Measurements from ENCODE around the gene GDF9. TPM values are rescaled to one million over a fixed set of nuclear protein-coding genes. Genes with fewer than 3 reads are reported as not detected.
A peak's percentile ranks its signal among the peaks of the same experiment; 100 is the strongest.

Gene GDF9
- total RNA-seq, 1 experiment from 2014 or later: 0.57 TPM

- Histone ChIP-seq H3K9me3 (replicated peaks) (no peaks in the 10 kb centered on the region), H3K4me1 (peaks cover 17% of the 10 kb centered on the region), H3K27ac (no peak overlapping the region), H3K4me3 (no peak overlapping the region), H3K27me3 (no peaks in the 10 kb centered on the region), H3K36me3 (no peaks in the 10 kb centered on the region)
- no peak for DNase-seq
Observed at GRCh38 chr5:132822650-132823480, 43.4 kb downstream of the GDF9 start.

GRCh38 chr5:132821791-132822190 is 44.5 kb downstream of the GDF9 start:
- DNase-seq: peak; percentile 64 to 69
- H3K4me3 ChIP-seq: no peak overlapping the region
- H3K9me3 ChIP-seq (replicated peaks): no peaks in the 10 kb centered on the region
- no peaks in the 10 kb centered on the region for H3K36me3 ChIP-seq
- H3K4me1 ChIP-seq: peaks cover 17% of the 10 kb centered on the region
- no peaks in the 10 kb centered on the region for H3K27me3 ChIP-seq
- peak overlapping the region; percentile 23 for H3K27ac ChIP-seq

- Histone ChIP-seq H3K4me3 (no peak overlapping the region), H3K27me3 (no peaks in the 10 kb centered on the region), H3K36me3 (no peaks in the 10 kb centered on the region), H3K9me3 (replicated peaks) (no peaks in the 10 kb centered on the region), H3K27ac (peak overlapping the region; percentile 23), H3K4me1 (peaks cover 17% of the 10 kb centered on the region)
- no peak for DNase-seq
Observed at GRCh38 chr5:132821350-132821749, 44.9 kb downstream of the GDF9 start.

DNA sequence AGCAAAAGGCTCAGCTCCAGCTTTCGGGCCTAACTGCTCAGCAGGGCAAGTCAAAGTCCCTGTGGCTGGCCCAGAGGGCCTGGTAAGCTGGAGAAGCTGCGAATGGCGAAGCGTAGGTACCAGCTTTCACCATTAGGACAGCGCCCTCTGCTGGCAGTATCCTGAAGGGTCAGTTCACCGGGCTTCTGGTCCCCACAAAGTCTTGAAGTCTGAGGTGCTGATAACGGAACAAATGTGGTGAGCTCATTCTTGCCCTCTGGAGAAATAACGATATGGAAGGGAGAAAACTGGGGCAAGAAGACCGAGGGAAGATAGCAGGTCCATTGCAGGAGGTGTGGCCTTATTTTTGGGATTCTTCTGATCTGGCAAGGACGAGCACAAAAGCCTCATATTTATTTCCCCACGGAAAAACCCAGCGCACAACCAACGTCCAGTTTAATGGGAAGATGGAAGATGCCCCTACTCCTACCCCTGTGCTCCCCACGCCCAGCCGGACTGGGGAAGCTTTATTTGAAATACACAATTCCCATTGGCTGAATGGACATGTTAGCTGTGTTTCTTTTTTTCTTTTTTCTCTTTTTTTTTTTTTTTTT is 46.0 kb downstream of the GDF9 start:
- no peaks in the 10 kb centered on the region for H3K27me3 ChIP-seq

GRCh38 chr5:132819468-132819867 is 46.8 kb downstream of the GDF9 start:
- Histone ChIP-seq H3K27me3 (no peaks in the 10 kb centered on the region), H3K36me3 (no peaks in the 10 kb centered on the region), H3K9me3 (replicated peaks) (no peaks in the 10 kb centered on the region), H3K4me3 (no peak overlapping the region), H3K27ac (no peak overlapping the region), H3K4me1 (peaks cover 17% of the 10 kb centered on the region)
- DNase-seq: no peak

More for the DNA sequence above, 46.0 kb downstream of the GDF9 start:
- peak; percentile 90 to 96 for DNase-seq
- Histone ChIP-seq H3K4me1 (peaks cover 17% of the 10 kb centered on the region), H3K4me3 (no peak overlapping the region), H3K27ac (no peak overlapping the region), H3K36me3 (no peaks in the 10 kb centered on the region), H3K9me3 (replicated peaks) (no peaks in the 10 kb centered on the region)

GRCh38 chr5:132817011-132817410 is 49.3 kb downstream of the GDF9 start:
- H3K4me3 ChIP-seq: no peak overlapping the region
- DNase-seq: no peak
- peaks cover 16% of the 10 kb centered on the region for H3K4me1 ChIP-seq
- no peaks in the 10 kb centered on the region for H3K9me3 ChIP-seq (replicated peaks)
- H3K27me3 ChIP-seq: peaks cover 2% of the 10 kb centered on the region; the same call in 1 of the 2 replicates
- no peak overlapping the region for H3K27ac ChIP-seq
- H3K36me3 ChIP-seq: no peaks in the 10 kb centered on the region

- H3K36me3 ChIP-seq: no peaks in the 10 kb centered on the region
- H3K27ac ChIP-seq: no peak overlapping the region
- peaks cover 11% of the 10 kb centered on the region for H3K4me1 ChIP-seq
- H3K4me3 ChIP-seq: no peak overlapping the region
- no peak for DNase-seq
- no peaks in the 10 kb centered on the region for H3K9me3 ChIP-seq (replicated peaks)
- peaks cover 4% of the 10 kb centered on the region; the same call in 1 of the 2 replicates for H3K27me3 ChIP-seq
Observed at GRCh38 chr5:132816554-132816953, 49.7 kb downstream of the GDF9 start.

- Histone ChIP-seq H3K4me3 (no peak overlapping the region), H3K4me1 (peaks cover 7% of the 10 kb centered on the region), H3K27me3 (peaks cover 4% of the 10 kb centered on the region; the same call in 1 of the 2 replicates), H3K36me3 (no peaks in the 10 kb centered on the region), H3K27ac (no peak overlapping the region), H3K9me3 (replicated peaks) (no peaks in the 10 kb centered on the region)
- DNase-seq: no peak
Observed at GRCh38 chr5:132816083-132816482, 50.2 kb downstream of the GDF9 start.

DNA sequence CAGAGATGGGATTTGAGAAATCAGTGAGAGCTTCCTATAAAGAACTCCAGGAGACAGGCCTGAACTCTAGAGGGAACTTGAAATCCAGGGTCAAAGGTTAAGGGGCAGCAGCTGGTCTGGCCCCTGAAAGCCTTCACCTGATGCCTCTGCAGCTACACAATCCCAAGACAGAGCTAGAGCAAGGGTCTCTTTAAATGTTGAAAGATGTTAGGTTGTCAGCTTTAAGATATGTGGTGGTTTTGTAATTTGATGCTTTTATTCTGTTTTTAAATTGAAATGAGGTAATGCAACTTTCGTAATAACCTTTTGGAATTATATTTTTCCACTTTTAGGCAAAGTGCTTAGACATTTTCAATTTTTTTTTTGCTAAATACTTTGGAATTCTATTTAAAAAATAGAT is 50.8 kb downstream of the GDF9 start:
- Histone ChIP-seq H3K27me3 (peaks cover 4% of the 10 kb centered on the region; the same call in 1 of the 2 replicates), H3K27ac (no peak overlapping the region), H3K4me3 (no peak overlapping the region), H3K4me1 (peaks cover 3% of the 10 kb centered on the region; the same call in 1 of the 2 replicates), H3K36me3 (no peaks in the 10 kb centered on the region), H3K9me3 (replicated peaks) (no peaks in the 10 kb centered on the region)
- no peak for DNase-seq

- H3K4me1 ChIP-seq: no peaks in the 10 kb centered on the region
- peaks cover 4% of the 10 kb centered on the region; the same call in 1 of the 2 replicates for H3K27me3 ChIP-seq
- H3K9me3 ChIP-seq (replicated peaks): no peaks in the 10 kb centered on the region
- no peak for DNase-seq
- no peak overlapping the region for H3K4me3 ChIP-seq
- H3K36me3 ChIP-seq: no peaks in the 10 kb centered on the region
- no peak overlapping the region for H3K27ac ChIP-seq
Observed at GRCh38 chr5:132814503-132815294, 51.6 kb downstream of the GDF9 start.

DNA sequence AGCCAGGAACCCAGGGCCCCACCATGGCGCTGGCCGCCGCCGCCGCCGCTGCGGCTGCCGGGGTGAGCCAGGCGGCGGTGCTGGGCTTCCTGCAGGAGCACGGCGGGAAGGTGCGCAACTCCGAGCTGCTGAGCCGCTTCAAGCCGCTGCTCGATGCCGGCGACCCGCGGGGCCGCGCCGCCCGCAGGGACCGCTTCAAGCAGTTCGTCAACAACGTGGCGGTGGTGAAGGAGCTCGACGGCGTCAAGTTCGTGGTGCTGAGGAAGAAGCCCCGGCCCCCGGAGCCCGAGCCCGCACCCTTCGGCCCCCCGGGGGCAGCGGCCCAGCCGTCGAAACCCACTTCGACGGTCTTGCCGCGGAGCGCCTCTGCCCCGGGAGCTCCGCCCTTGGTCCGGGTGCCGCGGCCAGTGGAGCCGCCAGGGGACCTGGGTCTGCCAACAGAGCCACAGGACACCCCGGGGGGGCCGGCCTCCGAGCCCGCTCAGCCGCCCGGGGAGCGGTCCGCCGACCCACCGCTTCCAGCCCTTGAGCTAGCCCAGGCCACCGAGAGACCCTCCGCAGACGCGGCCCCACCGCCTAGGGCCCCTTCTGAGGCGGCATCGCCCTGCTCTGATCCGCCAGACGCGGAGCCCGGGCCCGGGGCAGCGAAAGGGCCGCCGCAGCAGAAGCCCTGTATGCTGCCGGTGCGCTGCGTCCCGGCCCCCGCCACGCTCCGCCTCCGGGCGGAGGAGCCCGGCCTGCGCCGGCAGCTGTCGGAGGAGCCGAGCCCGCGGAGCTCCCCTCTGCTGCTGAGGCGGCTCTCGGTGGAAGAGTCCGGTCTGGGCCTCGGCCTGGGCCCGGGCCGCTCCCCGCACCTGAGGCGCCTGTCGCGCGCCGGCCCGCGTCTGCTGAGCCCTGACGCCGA is 52.4 kb downstream of the GDF9 start:
- H3K4me1 ChIP-seq: no peaks in the 10 kb centered on the region
- H3K27ac ChIP-seq: no peak overlapping the region
- no peaks in the 10 kb centered on the region for H3K36me3 ChIP-seq
- no peak overlapping the region for H3K4me3 ChIP-seq
- DNase-seq: no peak
- H3K27me3 ChIP-seq: peaks cover 4% of the 10 kb centered on the region; the same call in 1 of the 2 replicates
- H3K9me3 ChIP-seq (replicated peaks): no peaks in the 10 kb centered on the region

DNA sequence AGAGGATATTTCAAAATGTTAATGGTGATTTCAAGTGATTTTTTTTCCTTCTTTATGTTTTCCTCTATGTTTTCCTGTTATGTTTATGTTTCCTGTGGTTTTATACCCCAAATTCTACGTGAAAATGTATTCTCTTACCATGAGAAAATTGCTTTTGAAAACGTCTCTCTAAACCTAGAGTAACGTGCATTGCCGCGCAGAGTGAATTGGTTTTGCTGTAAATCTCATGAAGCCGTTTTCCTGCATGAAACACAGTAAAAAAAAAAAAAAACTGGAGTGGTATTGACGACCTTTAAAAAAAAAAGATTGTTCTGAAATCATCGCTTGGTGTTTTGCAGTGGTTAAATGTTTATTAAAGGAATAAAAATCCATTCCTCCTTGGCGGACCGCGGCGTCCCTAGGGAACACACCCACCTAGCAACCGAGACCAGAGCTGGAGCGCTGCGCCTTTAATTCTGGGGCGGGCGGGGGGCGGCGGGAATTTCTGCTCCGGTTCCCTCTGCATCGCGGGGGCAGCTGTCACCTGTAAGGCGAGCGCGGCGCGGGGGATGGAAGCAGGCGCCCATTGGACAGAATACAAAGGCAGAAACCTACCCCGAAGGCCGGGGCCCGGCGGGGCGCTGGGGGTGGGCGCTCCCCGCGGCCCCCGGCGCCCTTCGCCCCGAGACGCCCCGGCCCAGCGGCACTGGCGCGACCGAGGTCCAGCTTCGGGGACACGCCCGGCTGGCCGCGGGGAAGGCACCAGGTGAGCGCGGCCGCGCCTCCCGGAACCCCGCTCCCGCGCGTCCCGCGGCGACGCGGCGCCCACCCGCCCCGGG is 53.3 kb downstream of the GDF9 start, which contains the start of gene SOWAHA:
Gene SOWAHA (plus strand): TSS at position 522 of the 818 bp plus-strand sequence. CDS start 320 bp downstream, outside the sequence.
- H3K27me3 ChIP-seq: peaks cover 4% of the 10 kb centered on the region; the same call in 1 of the 2 replicates
- no peaks in the 10 kb centered on the region for H3K4me1 ChIP-seq
- peak; percentile 22 to 37 for DNase-seq
- H3K9me3 ChIP-seq (replicated peaks): no peaks in the 10 kb centered on the region
- H3K4me3 ChIP-seq: peak within 1 kb of the TSS; percentile 38
- no peaks in the 10 kb centered on the region for H3K36me3 ChIP-seq
- no peak within 1 kb of the TSS for H3K27ac ChIP-seq

DNA sequence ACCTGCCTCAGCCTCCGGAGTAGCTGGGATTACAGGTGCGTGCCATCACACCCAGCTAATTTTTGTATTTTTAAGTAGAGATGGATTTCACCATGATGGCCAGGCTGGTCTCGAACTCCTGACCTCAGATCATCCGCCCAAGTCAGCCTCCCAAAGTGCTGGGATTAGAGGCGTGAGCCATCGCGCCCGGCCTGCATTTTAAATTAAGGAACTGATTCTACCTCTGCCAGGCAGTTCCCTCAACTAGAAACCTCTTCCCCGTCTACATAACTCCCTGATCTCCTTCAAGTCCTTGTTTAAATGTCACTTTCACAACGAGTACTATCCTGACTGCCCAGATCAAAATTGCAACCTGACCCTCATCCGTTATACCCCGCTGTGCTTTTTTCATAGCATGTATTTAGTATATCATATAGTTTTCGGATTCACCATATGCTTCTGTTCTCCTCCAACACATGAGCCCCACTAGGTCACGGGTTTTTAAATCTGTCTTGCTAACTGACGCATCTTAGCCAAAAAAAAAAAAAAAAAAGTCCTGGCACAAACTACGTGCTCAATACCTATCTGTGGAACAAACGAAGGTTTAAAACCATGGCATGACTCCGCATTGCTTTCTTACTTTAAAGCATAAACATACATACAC is 54.0 kb downstream of the GDF9 start:
- Histone ChIP-seq H3K9me3 (replicated peaks) (no peaks in the 10 kb centered on the region), H3K4me3 (peak overlapping the region; percentile 38), H3K4me1 (no peaks in the 10 kb centered on the region), H3K36me3 (no peaks in the 10 kb centered on the region), H3K27ac (no peak overlapping the region), H3K27me3 (peaks cover 4% of the 10 kb centered on the region; the same call in 1 of the 2 replicates)
- no peak for DNase-seq
